Stimulated activated CD4-positive, alpha-beta T cell treated with anti-CD3 and anti-CD28 coated beads, Interleukin-2, amount 100 ng/mL, for 24 hours (primary cell): Measurements from ENCODE around the gene EMID1.

ENCODE experiments used
- DNase-seq, 2 donors: peaks; one replicate each; pipeline ENCODE4 v3.0.0-alpha.2; 2020

Gene EMID1

DNA sequence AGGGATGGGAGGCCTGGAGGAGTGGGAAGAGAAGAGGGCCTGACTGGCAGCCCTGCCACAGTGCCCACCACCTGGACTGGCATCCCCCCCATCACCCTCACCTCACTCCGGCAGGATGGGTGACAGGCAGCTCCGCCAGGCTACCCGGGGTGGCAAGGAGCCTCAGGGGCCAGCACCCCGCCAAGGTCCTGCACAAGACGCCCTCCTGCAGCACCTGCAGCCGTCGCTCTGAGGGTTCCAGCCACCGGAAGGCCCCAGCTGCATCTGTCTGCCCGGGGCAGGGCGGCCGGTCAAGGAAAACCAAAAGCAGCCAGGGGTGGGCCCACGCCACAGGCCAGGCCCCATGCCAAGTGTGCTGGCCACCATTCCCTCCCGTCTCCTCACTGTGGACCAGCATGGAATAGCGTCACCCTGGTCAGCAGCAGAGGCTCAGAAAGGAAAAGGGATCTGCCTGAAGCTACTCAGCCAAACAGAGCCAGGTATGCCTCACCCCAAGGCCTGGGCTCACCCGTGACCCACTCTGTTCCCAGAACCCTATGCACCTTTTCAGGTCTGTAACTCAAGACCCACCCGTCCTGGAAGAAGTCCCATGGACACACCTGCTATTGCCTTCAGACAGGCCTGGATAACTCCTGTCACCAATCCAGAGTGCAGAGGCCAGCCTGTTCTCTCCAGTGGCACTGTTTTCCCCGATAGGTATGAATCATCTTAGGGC is 55.1 kb downstream of the EMID1 start:
- no peak for DNase-seq

DNA sequence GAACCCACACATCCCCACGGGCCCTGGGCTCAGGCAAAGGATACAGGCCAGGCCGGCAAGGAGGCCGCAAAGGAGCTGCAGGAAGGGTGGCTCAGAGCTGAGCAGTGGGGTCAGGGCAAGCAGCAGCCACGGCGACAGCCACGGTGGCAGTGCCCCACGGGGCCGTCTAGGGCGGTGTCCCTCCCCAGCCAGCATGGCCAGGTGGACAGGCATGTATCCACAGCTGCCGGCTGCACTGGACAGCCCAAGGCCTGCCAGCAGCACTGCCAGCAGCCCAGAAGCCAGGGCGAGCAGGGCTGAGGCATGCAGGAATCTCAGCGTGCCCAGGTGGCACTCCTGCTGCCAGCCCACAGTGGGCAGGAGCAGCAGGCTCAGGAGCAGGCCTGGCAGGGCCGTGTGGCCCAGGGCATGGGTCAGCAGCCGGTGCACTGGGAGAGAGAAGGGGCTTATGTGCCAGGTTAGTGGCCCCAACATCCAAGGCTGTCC is 58.1 kb downstream of the EMID1 start:
- DNase-seq, result no peak

DNA sequence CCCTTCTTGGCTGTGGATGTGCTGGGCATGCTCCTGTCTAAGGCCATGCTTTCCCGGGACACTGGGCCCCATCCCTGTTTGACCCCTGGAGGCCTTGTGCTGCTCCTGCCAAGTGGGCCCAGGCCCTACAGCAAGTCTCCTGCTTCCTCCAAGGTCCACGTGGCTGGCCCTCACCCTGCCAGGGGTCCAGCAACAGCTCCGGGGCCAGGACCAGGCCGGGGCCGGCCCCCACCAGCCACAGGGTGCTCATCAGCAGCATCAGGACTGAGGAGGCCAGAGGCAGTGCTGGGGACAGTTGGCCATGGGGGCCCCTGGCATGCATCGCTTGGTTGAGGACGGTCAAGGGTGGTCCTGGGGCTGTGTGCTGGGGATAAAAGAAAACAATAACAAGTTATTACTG is 59.6 kb downstream of the EMID1 start:
- no peak for DNase-seq

DNA sequence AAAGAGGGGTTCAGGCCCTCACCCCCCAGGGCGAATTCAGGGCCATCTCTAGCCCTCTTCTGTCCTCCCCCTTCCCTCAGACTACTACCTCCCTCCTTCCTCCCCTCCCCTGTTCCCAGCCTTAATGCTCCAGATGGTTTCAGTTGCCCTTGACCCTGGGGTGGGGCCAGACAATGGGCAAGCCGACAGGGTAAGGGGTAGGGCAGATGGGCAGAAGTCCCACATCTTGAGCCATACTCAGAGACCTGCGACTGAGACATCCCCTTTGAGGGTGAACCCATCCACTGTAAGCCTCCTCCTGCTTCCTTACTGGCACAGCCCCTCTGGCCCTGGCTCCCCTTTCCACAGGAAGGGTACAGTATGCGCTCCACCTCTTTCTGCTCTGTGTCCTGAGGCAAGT is 60.2 kb downstream of the EMID1 start:
- DNase-seq, result no peak

DNA sequence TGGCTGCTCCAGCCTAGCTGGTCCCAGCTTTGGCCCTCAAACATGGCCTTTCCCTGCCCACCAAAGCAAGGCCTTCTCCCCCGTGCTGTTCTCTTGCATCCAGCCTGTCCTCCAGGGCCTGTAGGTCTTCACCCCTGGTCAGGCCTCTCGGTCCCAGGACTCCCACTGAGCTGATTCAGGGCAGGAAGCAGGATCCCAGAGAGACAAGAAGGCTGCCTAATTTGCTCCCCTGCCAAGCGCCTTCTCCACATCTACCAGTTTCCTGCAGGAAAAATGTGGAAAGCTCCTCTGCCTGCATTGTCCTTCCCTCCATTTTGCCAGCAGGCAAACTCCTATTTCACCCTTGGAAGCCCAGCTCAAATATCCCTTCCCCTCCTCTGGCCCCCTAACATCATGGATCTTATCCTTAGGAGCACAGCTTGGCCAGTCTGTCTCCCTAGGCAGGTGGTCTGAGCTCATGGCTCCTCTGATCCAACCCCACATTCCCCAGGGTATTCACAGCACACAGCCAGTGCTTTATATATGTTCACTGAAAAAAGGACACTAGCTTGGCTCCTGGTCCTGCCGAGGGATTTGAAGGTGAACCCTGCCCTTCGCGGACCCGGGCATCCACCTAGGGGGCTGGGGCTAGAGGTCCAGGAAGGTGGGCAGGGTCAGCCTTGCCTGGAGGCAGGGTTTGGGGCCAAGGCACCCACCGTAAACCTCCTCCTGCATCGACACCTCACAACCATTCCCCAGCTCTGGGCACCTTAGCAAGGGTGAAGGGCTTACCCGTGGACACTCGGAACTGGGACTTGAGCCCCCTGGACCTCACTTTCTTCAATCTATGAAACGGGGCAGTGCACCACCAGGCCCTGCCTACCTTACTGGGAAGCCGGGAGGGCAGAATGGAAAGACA is 61.1 kb downstream of the EMID1 start:
- no peak for DNase-seq

DNA sequence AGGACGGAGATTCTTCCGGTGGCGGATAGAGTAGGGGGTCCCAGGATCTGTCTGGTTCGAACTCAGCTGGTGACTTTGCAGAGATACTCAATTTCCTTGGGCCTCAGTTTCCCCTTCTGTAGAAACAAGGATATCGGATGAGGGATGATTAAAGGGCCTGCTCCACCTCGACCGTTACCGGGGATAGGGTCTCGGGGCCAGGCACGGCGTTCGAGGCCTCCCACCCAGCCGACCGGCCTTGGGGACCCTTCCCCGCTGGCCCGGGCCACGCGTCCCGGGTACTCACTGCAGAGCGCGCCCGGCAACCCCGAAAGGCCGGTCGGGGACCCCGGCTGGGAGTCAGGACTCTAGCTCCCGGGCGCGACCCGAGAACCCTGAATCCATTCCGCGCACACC is 61.8 kb downstream of the EMID1 start:
- no peak for DNase-seq

DNA sequence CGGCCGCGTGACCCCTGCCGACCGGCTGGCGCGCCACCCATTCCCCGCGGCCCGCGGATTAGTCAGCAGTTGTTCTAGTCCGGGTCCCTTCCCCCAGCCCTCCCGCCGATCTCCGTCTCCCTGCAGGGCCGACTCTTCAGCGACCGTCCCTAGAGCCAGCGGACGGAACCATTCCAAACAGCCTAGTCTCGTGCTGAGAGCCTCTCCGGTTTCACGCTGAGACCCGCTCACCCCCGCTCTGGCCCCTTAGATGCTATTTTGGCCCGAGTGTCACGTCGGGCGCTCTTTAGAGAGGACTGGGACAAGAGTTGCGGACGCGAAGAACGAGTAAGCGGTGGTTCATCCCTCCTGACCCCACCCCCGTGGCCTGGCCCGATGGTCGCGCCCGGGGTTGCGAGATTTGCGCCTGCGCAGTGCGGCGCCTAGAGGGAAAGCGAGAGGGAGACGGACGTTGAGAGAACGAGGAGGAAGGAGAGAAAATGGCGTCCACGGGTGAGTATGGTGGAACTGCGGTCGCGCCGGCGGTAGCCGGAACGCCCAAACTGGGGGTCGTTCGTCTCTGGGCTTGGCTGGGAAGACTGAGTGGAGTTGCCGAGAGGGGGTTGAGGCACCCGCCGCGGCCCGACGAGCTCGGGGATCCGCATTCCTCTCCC is 62.3 kb downstream of the EMID1 start, which contains the start of the genes EWSR1 and RHBDD3:
Gene EWSR1 (plus strand): TSS at position 411 of the 653 bp plus-strand sequence. CDS start 69 bp downstream, at position 480.
Gene RHBDD3 (minus strand): TSS at position 124 of the 653 bp plus-strand sequence. CDS start 2,355 bp downstream, outside the sequence.
- peak; percentile 95 to 98 for DNase-seq

DNA sequence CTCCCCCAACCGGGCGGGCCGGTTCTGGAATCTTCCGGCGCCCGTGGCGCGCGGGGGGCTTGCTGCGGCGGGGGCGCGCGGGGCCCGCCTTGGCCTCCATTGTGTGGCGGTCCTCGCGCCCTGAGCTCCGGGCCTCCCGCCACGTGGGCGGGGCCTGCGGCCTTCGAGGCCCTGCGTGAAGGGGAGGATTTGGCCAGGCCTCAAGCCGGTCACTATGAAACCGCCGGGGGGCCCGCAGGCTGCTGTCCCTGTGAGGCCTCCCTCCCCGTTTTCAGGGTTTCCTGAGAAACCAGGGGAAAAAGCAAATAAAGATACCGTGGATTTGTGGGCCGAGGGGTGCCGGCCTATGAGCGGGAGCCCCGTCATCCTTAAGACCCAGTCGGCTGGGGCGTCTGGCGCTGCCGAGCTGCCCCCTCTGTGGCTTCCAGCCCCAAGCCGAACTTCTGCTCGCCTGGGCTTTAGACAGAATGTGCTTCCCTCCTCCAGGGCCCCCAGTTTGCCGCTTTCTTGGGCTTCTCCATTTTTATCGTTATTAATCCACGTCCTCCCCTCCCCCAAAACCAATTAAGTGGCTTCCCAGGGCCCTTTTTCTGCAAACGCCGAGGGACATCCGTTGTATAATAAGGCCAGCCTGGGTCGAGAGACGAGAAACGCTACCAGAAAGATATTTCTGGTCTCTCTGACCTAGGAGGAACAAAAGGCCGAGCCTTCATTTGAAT is 63.0 kb downstream of the EMID1 start:
- DNase-seq, result peak; percentile 38 to 59

DNA sequence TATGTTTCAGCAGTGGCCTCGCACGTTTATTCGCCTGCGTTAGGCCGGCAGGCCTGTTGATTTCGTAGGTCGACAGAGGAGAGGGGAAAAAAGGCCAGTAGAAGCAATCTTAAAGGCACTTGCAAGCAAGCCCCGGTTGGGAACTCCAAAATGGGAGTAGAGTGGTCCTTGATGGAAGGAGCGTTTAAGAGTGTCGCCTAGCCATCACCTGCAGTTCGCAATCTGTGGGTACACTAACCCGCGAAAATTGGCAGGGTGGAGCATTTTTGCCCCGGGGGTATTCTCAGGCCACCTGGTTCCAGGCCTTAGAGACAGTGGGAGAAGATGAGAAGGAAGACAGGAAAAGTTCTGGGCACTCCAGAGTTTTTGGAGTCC is 63.5 kb downstream of the EMID1 start:
- DNase-seq, result no peak

DNA sequence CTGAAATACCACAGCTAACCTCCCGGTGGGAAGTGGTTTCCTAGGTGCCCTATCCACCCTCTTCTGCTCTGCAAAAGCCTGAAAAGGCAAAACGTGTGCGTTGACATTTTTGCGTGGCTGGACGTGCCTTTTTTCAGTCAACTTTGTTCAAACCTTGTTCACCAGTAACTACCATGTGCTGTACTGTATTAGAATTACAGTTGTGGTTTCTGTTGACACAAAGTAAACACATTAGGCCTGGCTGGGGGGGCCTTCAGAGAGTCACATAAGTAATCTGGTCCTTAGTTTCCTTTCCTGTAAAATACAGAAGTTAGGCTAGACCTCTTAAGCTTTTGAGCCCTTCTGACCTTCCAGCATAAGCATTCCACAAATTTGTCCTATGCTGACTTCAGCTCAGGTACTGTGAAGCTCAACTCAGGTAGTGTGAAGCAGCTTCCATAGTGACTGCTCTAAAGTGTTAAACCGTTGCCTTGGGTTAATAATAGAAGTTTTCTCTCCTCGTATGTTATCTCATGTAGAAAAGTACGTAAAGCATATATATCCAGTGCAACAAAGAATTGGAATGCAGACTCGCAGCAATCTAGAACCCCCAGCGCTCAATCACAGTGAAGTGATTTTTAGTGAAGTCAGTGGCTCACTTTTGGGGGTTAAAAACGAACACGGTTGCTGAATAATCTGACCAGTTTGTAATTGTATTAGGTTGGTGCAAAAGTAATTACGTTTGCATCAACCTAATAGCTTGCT is 64.2 kb downstream of the EMID1 start:
- no peak for DNase-seq

DNA sequence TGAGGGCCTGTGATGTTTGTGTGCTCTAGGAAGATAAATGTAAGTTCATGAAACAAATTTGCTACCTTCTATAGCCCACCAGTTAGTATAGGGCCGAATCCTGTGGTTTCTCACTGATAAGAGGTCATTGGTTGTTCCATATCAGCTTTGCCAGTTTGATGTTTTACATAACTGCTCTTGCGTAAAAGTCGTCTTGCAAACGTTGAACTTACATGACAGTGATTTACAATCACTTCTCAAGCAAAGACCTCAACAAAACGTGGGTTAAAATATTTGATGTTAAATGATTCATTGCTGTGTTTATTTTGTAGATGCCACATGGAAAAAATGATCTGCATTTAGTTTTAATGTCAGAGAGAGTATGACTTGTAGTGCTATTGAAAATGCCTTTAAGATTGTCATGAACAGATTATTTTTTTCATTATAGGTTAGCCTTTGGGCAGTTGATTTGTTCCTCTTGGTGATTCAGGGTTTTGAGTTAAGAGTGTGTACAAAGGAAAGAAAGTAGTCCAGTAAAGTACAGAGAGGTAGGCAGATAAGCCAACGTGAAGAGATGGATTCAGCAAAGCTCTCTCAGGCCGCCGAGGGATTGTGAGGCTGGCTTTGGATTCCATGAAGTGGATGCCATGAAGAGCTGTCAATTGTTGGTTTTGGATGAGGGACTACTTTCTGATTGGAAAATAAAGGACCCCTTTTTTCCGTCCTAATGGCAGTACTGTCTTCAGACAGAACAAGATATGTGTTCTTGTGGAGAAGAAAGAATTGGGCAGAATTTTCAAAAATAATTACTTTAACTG is 65.0 kb downstream of the EMID1 start:
- DNase-seq, result no peak

DNA sequence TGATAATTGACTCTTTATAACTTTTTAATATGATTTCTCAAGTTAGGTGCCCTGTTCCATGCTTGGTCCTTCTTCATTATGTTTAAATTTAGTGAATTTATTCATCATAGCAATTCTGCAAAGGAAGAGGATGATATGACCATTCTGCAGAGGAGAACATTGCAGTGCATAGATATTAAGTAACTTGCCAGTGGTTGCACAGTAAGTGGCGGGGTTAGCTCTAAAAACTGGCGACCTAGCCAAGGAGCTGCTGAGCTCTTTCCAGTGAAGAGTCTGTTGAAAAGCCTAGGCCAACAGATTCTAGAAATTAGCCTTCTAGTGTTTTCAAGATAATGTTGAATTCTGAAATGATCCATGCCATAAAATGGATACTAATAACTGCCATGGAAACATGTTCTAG is 66.9 kb downstream of the EMID1 start:
- no peak for DNase-seq

DNA sequence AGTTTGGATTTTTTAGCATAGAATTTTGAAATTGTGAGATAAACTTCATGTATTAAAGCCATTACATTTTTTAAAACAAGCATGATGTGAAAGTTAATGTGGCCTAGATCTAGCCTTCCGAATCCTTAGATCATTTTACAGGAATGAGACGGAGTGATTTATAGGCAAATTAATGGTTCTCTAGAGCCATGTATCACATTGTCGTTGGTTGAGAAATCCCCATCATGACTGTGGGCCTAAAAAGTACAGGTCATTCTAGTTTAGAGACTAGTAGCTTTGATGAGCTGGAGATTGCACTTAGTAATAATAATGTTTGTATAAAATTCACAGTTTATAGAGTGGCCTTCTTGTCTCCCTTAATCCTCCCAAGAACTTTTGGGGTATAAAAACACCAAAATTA is 69.5 kb downstream of the EMID1 start:
- no peak for DNase-seq

DNA sequence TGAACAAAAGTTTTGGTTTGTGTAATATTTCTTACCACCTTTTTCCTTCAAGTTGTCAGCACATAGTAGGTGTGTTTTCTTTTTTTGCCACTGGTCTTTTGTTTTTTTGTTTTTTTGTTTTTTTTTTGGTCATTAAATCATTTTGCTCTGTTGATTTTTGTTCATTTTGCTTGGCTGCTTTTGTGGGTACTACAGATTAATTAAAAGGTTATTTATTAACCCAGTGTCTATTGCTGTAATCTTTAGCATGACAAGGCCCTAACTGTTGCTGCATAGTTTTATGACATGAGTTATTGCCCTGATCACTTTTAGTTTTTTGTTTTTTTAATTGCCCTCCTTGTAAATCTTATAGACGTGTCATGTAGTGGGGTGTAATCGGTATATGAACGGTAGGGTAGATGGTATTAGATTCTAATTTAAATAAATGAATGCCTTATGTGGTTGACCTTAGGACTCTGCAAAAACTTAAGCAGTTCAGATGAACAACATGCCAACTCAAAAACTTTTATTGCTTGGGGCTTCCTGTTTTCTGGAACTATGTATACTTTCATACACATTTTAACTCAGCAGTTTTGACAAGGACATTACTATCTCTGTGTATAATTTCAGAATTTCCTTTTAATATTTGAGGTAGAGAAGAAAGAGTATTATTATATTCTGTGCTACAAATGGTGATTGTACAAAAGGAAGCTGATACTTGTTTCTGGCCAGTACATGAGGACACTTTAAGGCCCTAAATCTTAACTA is 70.3 kb downstream of the EMID1 start:
- DNase-seq, result no peak

DNA sequence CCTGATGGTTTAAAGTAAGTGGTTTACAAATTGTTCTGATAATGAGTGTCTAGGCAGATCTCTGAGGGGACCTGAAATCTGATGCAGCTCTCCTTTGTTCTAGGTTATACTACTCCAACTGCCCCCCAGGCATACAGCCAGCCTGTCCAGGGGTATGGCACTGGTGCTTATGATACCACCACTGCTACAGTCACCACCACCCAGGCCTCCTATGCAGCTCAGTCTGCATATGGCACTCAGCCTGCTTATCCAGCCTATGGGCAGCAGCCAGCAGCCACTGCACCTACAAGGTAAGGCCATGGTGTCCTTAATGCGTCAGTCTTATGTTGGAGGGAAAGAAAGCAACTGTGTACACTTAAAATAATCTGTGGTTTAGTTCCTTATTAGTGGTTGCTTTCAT is 72.2 kb downstream of the EMID1 start:
- DNase-seq, result no peak

DNA sequence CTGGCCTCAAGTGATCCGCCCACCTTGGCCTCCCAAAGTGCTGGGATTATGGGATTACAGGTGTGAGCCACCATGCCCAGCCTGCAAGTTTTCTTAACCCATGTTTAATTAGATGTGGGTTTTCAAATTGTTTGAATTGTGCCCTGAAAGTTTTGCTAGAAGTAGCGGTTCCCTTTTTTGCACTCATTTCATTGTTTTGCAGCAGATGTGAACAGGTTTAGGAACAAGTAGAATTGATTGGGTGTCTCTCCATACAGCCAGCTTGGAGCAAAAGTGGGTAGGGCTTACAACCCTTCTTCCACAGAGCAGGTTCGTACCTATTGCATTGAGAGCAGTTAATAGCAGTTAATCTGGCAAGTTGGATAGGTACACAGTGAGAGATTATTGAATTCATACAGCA is 78.5 kb downstream of the EMID1 start:
- no peak for DNase-seq

DNA sequence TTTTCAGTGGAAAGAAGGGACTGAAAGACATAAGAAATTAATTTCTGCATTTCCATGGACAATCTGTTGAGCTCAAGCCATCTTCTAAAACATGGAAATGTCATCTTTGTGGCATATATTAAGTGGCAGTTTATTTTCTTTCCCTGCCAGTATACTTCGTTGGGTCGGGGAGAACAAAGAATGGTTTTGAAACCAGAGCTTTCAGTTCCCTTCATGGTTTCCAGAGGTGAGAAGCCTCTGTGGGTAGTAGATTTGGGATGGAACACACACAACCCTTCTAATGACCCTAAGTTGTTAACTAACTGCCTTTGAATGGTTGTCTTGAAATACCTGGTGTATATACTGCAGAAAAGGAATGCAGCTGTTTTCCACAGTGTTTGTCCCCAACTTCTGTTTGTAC is 83.1 kb downstream of the EMID1 start:
- DNase-seq, result no peak

DNA sequence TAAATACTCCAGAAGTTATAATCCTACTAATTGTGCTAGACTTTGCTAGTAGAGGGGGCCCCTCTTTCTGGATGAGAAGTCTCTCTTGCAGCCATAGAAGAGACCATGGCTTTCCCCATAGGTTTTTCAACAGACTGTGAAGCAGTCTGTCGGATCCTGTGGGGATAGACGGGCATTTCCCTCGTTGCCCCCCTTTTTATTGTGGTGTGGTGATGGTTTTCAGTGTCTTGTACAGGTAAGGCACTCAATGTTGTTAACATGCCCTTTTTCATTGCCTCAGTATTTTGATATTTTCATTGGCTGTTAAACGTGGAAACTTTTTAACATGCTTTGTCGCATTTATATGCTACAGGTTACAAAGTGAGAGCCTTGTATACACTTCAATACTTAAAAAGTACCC is 84.4 kb downstream of the EMID1 start:
- no peak for DNase-seq

DNA sequence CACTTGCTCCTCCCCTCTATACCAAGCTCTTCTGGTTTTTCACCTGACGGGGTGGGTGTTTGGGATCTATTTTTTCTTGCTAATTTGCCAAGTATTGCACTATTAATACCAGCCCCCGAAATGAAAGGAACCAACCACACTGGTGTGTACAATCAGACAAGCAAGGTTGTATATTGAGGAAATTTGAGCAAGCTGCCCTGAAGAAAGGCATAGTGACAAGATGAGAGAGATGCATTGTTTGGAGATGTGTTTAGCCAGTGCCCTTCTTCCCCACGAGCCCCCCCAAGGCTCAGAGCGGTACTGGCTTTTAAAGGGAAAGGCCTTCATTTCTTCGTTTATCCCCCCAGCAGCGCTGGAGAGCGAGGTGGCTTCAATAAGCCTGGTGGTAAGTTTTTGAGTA is 85.5 kb downstream of the EMID1 start:
- no peak for DNase-seq

DNA sequence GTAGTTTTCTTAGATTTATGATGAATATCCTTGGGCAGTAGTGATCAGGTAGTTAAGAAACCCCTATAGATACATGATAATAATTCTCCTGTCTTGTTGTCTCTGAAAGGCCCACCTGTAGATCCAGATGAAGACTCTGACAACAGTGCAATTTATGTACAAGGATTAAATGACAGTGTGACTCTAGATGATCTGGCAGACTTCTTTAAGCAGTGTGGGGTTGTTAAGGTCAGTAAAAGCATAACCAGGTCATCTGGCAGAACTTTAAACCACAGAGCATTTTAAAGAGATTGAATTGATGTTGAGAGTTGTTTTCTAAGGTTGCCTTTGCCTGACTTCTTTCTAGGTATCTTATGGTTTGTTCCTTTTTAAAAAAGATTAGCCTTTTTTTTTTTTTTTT is 86.7 kb downstream of the EMID1 start:
- no peak for DNase-seq
